Measurements from ENCODE around the gene TRMT10C. TPM values are rescaled to one million over a fixed set of nuclear protein-coding genes. Genes with fewer than 3 reads are reported as not detected.
"Not testable (repeated sequence)": the region's sequence is repeated elsewhere in the genome, so short reads cannot be mapped to it uniquely, and the experiment has no call there.

Gene TRMT10C
- total and polyA plus RNA-seq, 4 experiments from 2014 or later, result 23.3 to 47.8 (median 30.2) TPM

GRCh38 chr3:101613014-101613413, 51.3 kb downstream of the TRMT10C start:
- H3K4me3 Mint-ChIP-seq; H3K27me3 ChIP-seq (ENCODE audit: insufficient read depth, low read length); CTCF ChIA-PET (ENCODE audit: partially characterized antibody); H3K4me1 ChIP-seq (ENCODE audit: insufficient read depth, low read length); intact Hi-C loops (cut with micrococcal nuclease); DNase-seq; H3K27ac ChIP-seq (ENCODE audit: low read depth, low read length); H3K36me3 ChIP-seq (ENCODE audit: insufficient read depth, low read length); H3K4me3 ChIP-seq (ENCODE audit: low read length in 2 of 2); H3K9me3 ChIP-seq (ENCODE audit: control insufficient read depth in 1 of 2, low read length in 2 of 2); POLR2A ChIA-PET (ENCODE audit: partially characterized antibody); H3K9me3 Mint-ChIP-seq; H3K27ac Mint-ChIP-seq; H3K27me3 Mint-ChIP-seq; H3K4me1 Mint-ChIP-seq; H3K36me3 Mint-ChIP-seq: not testable (repeated sequence)

GRCh38 chr3:101615525-101615924, 53.9 kb downstream of the TRMT10C start:
- H3K9me3 ChIP-seq (ENCODE audit: control insufficient read depth in 1 of 2, low read length in 2 of 2), result no peaks in the 10 kb centered on the region
- POLR2A ChIA-PET (ENCODE audit: partially characterized antibody), result no interaction called here
- no peaks in the 10 kb centered on the region for H3K36me3 Mint-ChIP-seq
- intact Hi-C loops (cut with micrococcal nuclease), result no loop called here
- H3K9me3 Mint-ChIP-seq, result peaks cover 0 to 10% (median 2%) of the 10 kb centered on the region in 8 donors
- no peaks in the 10 kb centered on the region for H3K4me1 Mint-ChIP-seq
- no peak for DNase-seq
- CTCF ChIA-PET (ENCODE audit: partially characterized antibody), result no interaction called here
- no peaks in the 10 kb centered on the region for H3K4me1 ChIP-seq (ENCODE audit: insufficient read depth, low read length)
- H3K36me3 ChIP-seq (ENCODE audit: insufficient read depth, low read length), result no peaks in the 10 kb centered on the region
- H3K27me3 ChIP-seq (ENCODE audit: insufficient read depth, low read length), result no peaks in the 10 kb centered on the region
- H3K27ac ChIP-seq (ENCODE audit: low read depth, low read length), result no peak overlapping the region
- no peak overlapping the region for H3K4me3 ChIP-seq (ENCODE audit: low read length in 2 of 2)
- no peaks in the 10 kb centered on the region for H3K27me3 Mint-ChIP-seq
- H3K27ac Mint-ChIP-seq, result no peak overlapping the region
- H3K4me3 Mint-ChIP-seq, result no peak overlapping the region

Other genes starting within 250 kb of the TRMT10C start
- gene IMPG2, start 241.3 kb upstream of the TRMT10C start, total RNA-seq, result under 1 TPM; 0.72 to 0.81 TPM
- gene IMPG2, start 241.3 kb upstream of the TRMT10C start, polyA plus RNA-seq, result under 1 TPM in 1 of 2 donors, not detected in 1; 0.02 TPM
- 10 to 100 TPM; 69.7 to 69.8 TPM for gene SENP7, start 48.7 kb upstream of the TRMT10C start, total RNA-seq
- gene SENP7, start 48.7 kb upstream of the TRMT10C start, polyA plus RNA-seq, result 10 to 100 TPM in 1 of 2 donors, 1 to 10 TPM in 1; 9.7 to 11.8 TPM
- gene PCNP, start 12.3 kb downstream of the TRMT10C start, total RNA-seq, result 100 to 1,000 TPM; 172 to 189 TPM
- gene PCNP, start 12.3 kb downstream of the TRMT10C start, polyA plus RNA-seq, result 100 to 1,000 TPM; 117 to 155 TPM
- 10 to 100 TPM; 48.9 to 50.8 TPM for gene ZBTB11, start 115.3 kb downstream of the TRMT10C start, total RNA-seq
- gene ZBTB11, start 115.3 kb downstream of the TRMT10C start, polyA plus RNA-seq, result 10 to 100 TPM in 1 of 2 donors, 1 to 10 TPM in 1; 8.9 to 13.8 TPM
- gene RPL24, start 124.8 kb downstream of the TRMT10C start, total RNA-seq, result 1,000 to 10,000 TPM; 1,310 to 1,368 TPM
- gene RPL24, start 124.8 kb downstream of the TRMT10C start, polyA plus RNA-seq, result 1,000 to 10,000 TPM in 1 of 2 donors, 100 to 1,000 TPM in 1; 834 to 1,038 TPM
- gene CEP97, start 162.7 kb downstream of the TRMT10C start, total RNA-seq, result 10 to 100 TPM; 14.8 to 16.8 TPM
- gene CEP97, start 162.7 kb downstream of the TRMT10C start, polyA plus RNA-seq, result 1 to 10 TPM; 3.7 to 5.1 TPM
- 10 to 100 TPM; 35.7 to 37.2 TPM for gene NXPE3, start 217.3 kb downstream of the TRMT10C start, total RNA-seq
- gene NXPE3, start 217.3 kb downstream of the TRMT10C start, polyA plus RNA-seq, result 10 to 100 TPM; 36.2 to 50.0 TPM